Measurements from ENCODE around the gene HTRA3.

GRCh38 chr4:8342651-8343261 lies 73.2 kb downstream of the HTRA3 start:
- TF ChIP-seq FOXK1 (CRISPR knock-in tag; IDR thresholded peaks at IDR 0.05) (no peak), SMAD4 (CRISPR knock-in tag; IDR thresholded peaks at IDR 0.05) (no peak), GABPB1 (CRISPR knock-in tag; IDR thresholded peaks at IDR 0.05) (no peak), ZBTB21 (CRISPR knock-in tag; IDR thresholded peaks at IDR 0.05; ENCODE audit: borderline replicate concordance) (no peak), HMGXB4 (CRISPR knock-in tag; IDR thresholded peaks at IDR 0.05) (no peak), MXD4 (CRISPR knock-in tag; IDR thresholded peaks at IDR 0.05; ENCODE audit: borderline replicate concordance) (no peak)
